LNCAP (cell line): ENCODE data around the gene HOXB1.

ENCODE experiments used
- TF ChIP-seq, protein P1 (sequence below): fragments of 450-650 bp; IDR thresholded peaks from 2 replicates; pipeline ENCODE4 v1.5.1; 2017; ENCODE audit warnings: mild to moderate bottlenecking

Gene HOXB1

DNA sequence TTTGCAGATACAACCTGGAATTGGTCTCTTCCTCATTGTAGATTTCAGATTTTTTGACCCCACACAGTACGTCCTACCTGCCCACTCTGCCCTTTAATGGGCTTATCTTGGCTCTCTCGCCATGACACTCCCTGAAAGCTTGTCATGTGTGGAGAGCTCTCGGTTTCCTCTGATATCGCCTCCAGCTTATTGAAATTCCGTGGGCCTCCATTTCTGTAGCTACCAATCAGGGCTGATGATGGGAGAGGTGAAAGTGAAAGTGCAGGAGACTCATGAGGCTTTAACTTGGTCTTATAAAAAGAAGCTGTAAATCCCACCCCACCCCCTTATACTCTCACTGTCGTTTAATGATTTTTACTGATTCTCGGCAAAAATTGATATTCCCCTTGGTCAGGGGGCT lies 17.7 kb downstream of the HOXB1 start:
- TF ChIP-seq, protein P1, sequence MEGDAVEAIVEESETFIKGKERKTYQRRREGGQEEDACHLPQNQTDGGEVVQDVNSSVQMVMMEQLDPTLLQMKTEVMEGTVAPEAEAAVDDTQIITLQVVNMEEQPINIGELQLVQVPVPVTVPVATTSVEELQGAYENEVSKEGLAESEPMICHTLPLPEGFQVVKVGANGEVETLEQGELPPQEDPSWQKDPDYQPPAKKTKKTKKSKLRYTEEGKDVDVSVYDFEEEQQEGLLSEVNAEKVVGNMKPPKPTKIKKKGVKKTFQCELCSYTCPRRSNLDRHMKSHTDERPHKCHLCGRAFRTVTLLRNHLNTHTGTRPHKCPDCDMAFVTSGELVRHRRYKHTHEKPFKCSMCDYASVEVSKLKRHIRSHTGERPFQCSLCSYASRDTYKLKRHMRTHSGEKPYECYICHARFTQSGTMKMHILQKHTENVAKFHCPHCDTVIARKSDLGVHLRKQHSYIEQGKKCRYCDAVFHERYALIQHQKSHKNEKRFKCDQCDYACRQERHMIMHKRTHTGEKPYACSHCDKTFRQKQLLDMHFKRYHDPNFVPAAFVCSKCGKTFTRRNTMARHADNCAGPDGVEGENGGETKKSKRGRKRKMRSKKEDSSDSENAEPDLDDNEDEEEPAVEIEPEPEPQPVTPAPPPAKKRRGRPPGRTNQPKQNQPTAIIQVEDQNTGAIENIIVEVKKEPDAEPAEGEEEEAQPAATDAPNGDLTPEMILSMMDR: no peak

DNA sequence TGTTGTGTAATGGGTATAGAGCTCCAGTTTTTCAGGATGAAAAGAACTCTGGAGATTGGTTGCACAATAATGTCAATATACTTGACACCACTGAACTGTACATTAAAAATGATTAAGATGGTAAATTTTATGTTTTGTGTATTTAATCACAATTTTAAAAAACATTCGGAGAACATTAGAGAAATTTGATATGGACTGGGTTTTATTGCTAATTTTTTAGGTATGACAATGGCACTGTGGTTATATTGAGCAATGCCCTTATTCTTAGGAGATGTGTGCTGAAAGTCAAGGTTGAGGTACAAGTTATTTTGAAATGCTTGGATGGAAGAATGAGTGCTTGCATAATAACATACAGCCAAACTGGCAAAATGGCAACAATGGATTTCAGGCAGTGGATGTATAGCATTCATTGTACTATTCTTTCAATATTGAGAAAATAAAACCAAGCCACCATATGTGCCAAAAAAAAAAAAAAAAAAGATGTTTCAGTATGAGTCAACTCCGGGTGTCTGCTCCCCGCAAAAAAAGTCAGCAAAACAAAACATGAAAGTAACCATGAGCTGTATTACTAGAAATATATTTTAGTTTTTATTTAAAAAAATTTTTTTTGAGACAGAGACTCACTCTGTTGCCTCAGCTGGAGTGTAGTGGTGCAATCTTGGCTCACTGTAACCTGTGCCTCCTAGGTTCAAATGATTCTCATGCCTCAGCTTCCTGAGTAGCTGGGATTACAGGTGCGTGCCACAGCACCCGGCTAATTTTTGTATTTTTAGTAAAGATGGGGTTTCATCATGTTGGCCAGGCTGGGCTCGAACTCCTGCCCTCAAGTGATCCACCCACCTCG lies 19.8 kb downstream of the HOXB1 start:
- TF ChIP-seq, protein P1: no peak

DNA sequence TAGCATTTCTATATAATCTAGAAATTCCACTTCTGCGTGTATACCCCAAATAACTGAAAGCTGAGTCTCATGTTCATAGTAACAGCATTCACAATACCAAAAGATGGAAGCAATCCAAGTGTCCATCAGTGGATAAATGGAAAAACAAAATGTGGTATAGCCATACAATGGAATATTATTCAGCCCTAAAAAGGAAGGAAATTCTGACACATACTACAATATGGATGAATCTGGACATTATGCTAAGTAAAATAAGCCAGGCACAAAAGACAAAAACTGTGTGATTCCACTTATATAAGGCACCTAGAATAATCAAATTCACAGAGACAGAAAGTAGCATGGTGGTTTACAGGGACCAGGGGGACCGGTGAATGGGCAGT lies 20.4 kb downstream of the HOXB1 start:
- TF ChIP-seq, protein P1: no peak

DNA sequence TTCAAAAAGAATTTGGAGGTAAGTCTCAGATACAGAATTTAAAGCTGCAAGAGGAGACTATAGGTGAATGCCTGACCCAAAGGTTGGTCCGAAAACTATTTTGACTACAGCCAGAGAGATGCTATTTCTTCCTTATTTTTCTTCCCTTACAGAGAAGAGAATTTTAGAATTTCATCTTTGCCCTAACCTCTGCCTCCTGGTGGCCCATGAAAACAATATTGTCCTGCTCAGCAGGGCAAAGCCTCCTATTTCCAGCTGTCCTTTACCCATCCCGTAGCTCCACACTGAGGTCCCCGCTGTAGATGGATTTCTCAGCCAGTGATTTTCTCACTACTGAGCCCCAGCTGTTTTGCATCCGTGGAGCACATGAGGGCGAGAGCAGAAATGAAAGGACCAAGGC lies 24.6 kb downstream of the HOXB1 start:
- TF ChIP-seq, protein P1: no peak

DNA sequence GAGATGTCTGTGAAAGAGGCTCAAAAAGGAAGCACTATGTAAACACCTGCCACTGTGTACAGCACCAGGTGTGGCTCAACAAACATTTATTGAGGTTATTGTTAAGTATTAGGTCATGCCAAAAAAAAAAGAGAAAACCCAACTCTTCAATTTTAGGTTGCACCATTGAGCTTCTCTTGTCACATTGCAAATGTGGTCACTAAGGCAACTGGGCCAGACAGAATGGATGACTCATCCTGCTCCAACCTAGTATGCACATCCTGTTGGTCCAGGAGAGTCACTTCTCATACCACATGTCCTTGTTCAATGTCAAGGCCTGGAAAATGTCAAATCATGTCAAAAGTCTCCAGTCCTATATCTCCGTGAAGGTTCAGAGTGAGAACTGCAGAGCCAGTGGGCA lies 25.0 kb downstream of the HOXB1 start:
- TF ChIP-seq, protein P1: no peak

DNA sequence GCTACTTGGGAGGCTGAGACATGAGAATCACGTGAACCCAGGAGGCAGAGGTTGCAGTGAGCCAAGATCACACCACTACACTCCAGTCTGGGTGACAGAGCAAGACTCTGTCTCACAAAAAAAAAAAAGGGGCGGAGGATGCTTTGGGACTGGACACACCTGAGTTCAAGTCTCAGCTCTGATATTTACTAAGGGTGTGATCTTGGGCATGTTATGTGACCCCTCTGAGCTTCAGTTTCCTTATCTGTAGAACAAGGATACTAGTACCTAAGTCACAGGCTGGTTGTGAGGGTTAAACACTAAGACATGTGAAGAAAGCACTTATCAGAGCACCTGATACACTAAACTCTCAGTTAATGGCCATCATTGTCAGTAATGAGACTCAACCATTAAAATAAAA lies 25.9 kb downstream of the HOXB1 start:
- TF ChIP-seq, protein P1: no peak

DNA sequence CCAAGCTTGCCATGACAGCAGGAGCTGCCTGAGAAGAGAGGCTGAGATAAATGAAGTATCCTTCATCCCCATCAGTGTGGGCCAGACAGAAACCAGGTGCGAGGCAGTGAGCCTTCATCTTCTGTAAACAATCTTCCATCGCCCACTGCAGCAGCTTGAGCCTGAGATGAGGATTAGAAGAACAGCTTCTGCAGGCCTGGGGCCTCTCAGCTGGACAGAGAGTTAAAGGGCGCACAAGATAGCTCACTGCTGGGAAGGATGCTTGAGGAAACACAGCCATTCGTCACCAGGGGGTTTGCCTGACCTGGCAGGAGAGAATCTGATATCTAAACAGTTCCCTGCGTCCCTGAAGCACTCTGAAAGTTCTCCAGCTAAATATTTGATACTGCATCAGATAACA lies 27.1 kb downstream of the HOXB1 start:
- TF ChIP-seq, protein P1: no peak
